K562 (cell line): ENCODE data around the gene AGXT. TPM values are rescaled to one million over a fixed set of nuclear protein-coding genes. Genes with fewer than 3 reads are reported as not detected.

Source experiments
- ATAC-seq: fragments of 200-7000 bp; cut with Tn5 transposase; 3 replicates; pipeline ENCODE4 v1.9.1; 2020; ENCODE audit warnings: moderate library complexity
- BruUV-seq: library from RNA; stranded (reverse); fragments of 400-500 nt; replicated peaks from 2 replicates; lab custom pipeline; 2021; lab: Mats Ljungman, UMichigan
- CTCF ChIA-PET: fragments of 300-600 bp; formaldehyde crosslinking; extraction: SDS; loops from one replicate; lab custom pipeline; 2021; ENCODE audit warnings: low intra/inter-chr PET ratio; lab: Yijun Ruan, JAX
- POLR2A ChIA-PET: fragments of 300-600, 350-650 bp; sonication (Branson Sonifier 250); formaldehyde crosslinking; extraction: SDS; loops from one replicate; lab custom pipeline; 2021; ENCODE audit warnings: antibody characterized with exemption, inconsistent platforms; lab: Yijun Ruan, JAX
- DNase-seq, 4 experiments: peaks; one replicate each; pipeline versions ENCODE4 v3.0.0 to v3.0.0-alpha.2; 2011 to 2018; ENCODE audit warnings: low spot score in 3 of 4, mixed read lengths in 3 of 4; ENCODE audit errors: extremely low read depth in 1 of 4
- FAIRE-seq: peaks from 2 replicates; lab custom pipeline; 2011; peaks lifted over from hg19 to GRCh38; lab: Jason Lieb, UNC
- H2AFZ ChIP-seq: 2 replicates; pipeline ENCODE4 v1.6.0; 2011; ENCODE audit warnings: low read depth, low read length, control low read depth, inconsistent platforms
- H3K27ac ChIP-seq: fragments of 200-600 bp; 3 replicates; pipeline ENCODE4 v1.8.0; 2011; ENCODE audit warnings: low read depth, mild to moderate bottlenecking, control low read depth, inconsistent platforms, low read length, moderate library complexity, mixed read lengths; ENCODE audit errors: extremely low read depth
- H3K27me3 ChIP-seq, 2 experiments: fragments of 300-600 bp in 1 of 2; 2 replicates in 1 of 2; 3 replicates in 1 of 2; pipeline versions ENCODE4 v1.6.0 to v1.8.0; 2011; ENCODE audit warnings: inconsistent platforms in 2 of 2, low read length in 2 of 2, mild to moderate bottlenecking in 1 of 2, mixed read lengths in 1 of 2, moderate library complexity in 1 of 2; ENCODE audit not compliant: control insufficient read depth in 2 of 2, insufficient read depth in 2 of 2
- H3K36me3 ChIP-seq: fragments of 300-600 bp; 3 replicates; pipeline ENCODE4 v1.8.0; 2011; ENCODE audit warnings: mild to moderate bottlenecking, low read length, inconsistent platforms; ENCODE audit not compliant: control insufficient read depth, insufficient read depth
- H3K4me1 ChIP-seq, 2 experiments: fragments of 200-600 bp in 1 of 2; replicated peaks in 1 of 2; 2 replicates in 1 of 2; 3 replicates in 1 of 2; pipeline versions ENCODE4 v1.5.1 to v1.8.0; 2011; ENCODE audit warnings: inconsistent platforms in 2 of 2, low read length in 2 of 2, mild to moderate bottlenecking in 1 of 2, mixed read lengths in 1 of 2, moderate library complexity in 1 of 2; ENCODE audit not compliant: control insufficient read depth in 2 of 2, insufficient read depth in 2 of 2
- H3K4me2 ChIP-seq: 2 replicates; pipeline ENCODE4 v1.6.1; 2011; ENCODE audit warnings: low read length, control low read depth, inconsistent platforms, mixed read lengths; ENCODE audit not compliant: insufficient read depth
- H3K4me3 ChIP-seq: fragments of 200-600 bp; sonication (generic), shearing (Covaris generic); 2 replicates; pipeline ENCODE4 v1.5.1; 2016; ENCODE audit warnings: control low read depth, inconsistent platforms
- H3K79me2 ChIP-seq: fragments of 200-600 bp; 3 replicates; pipeline ENCODE4 v1.8.0; 2011; ENCODE audit warnings: low read length, inconsistent platforms; ENCODE audit not compliant: control insufficient read depth, insufficient read depth
- H3K9ac ChIP-seq, 2 experiments: 2 replicates each; pipeline versions ENCODE4 v1.6.0 to v1.6.1; 2011; ENCODE audit warnings: low read depth in 2 of 2, low read length in 2 of 2, control low read depth in 1 of 2, inconsistent platforms in 1 of 2, mild to moderate bottlenecking in 1 of 2, mixed read lengths in 1 of 2; ENCODE audit not compliant: insufficient read depth in 1 of 2
- H3K9me1 ChIP-seq: one replicate; pipeline ENCODE4 v1.6.0; 2011; ENCODE audit warnings: inconsistent platforms, mild to moderate bottlenecking, low read length, moderate library complexity; ENCODE audit not compliant: control insufficient read depth, insufficient read depth
- H3K9me3 ChIP-seq: replicated peaks from 2 replicates; pipeline ENCODE4 v1.5.1; 2011; ENCODE audit warnings: low read depth, low read length, inconsistent platforms; ENCODE audit not compliant: control insufficient read depth, insufficient read depth
- H4K20me1 ChIP-seq: replicated peaks from 2 replicates; pipeline ENCODE4 v1.6.1; 2011; ENCODE audit warnings: low read length, inconsistent platforms, mixed read lengths; ENCODE audit not compliant: control insufficient read depth, insufficient read depth
- MYBL2 ChIP-seq, 2 experiments: fragments of 450-650 bp in 1 of 2; sonication (generic) in 1 of 2; formaldehyde crosslinking in 1 of 2; IDR thresholded peaks; 2 replicates each; pipeline versions ENCODE4 v1.6.1 to v1.8.1; 2017 to 2022; ENCODE audit warnings: borderline replicate concordance in 1 of 2, inconsistent platforms in 1 of 2, low read depth in 1 of 2, mild to moderate bottlenecking in 1 of 2, missing genetic modification reagents in 1 of 2, moderate library complexity in 1 of 2
- MYNN ChIP-seq, 2 experiments: sonication (generic); formaldehyde crosslinking in 1 of 2; IDR thresholded peaks; 2 replicates each; pipeline versions ENCODE4 v1.5.0 to v1.6.1; 2016 to 2020; ENCODE audit warnings: antibody characterized with exemption in 1 of 2, missing genetic modification reagents in 1 of 2
- NONO ChIP-seq, 2 experiments: fragments of 200-400 bp in 1 of 2; fragments of 450-650 bp in 1 of 2; formaldehyde crosslinking in 1 of 2; IDR thresholded peaks; 2 replicates each; pipeline ENCODE4 v1.6.1; 2017; ENCODE audit warnings: low read depth in 2 of 2, mild to moderate bottlenecking in 2 of 2, moderate library complexity in 2 of 2, low read length in 1 of 2
- POLR2AphosphoS5 ChIP-seq: IDR thresholded peaks from 2 replicates; pipeline ENCODE4 v1.6.1; 2011; ENCODE audit warnings: mild to moderate bottlenecking, low read depth, low read length, moderate library complexity; ENCODE audit not compliant: control insufficient read depth, insufficient read depth
- RCOR1 ChIP-seq, 2 experiments: IDR thresholded peaks; 2 replicates each; pipeline ENCODE4 v1.6.1; 2012; ENCODE audit warnings: low read depth in 2 of 2, low read length in 2 of 2, borderline replicate concordance in 1 of 2, improper control_type of control experiment in 1 of 2
- ZNF274 ChIP-seq: IDR thresholded peaks from 2 replicates; pipeline ENCODE4 v1.6.1; 2011; ENCODE audit warnings: low read depth, mild to moderate bottlenecking, low read length, moderate library complexity, borderline replicate concordance
- ZNF57 ChIP-seq: fragments of 450-650 bp; formaldehyde crosslinking; IDR thresholded peaks from 2 replicates; pipeline ENCODE4 v1.4.0; 2020; ENCODE audit warnings: mild to moderate bottlenecking, moderate library complexity
- WGBS: fragments of 100-300 bp; shearing (Covaris generic); methylation state at CpG from one replicate; pipeline ENCODE4 v1.1.6; 2016; ENCODE audit warnings: low coverage, mixed read lengths; ENCODE audit not compliant: insufficient coverage; ENCODE audit errors: missing lambda C conversion rate; 5-methylcytosine and 5-hydroxymethylcytosine counted together
- in situ Hi-C: fragments of 300-500 bp; cut with MboI; formaldehyde crosslinking; loops from 4 replicates; pipeline ENCODE4 v1.15.0; 2018; ENCODE audit warnings: inconsistent platforms, mixed read lengths
- intact Hi-C: fragments of 100-400 bp; cut with micrococcal nuclease; formaldehyde crosslinking; loops from 2 replicates; pipeline ENCODE4 v1.14.2; 2022
- polyA plus RNA-seq, 8 experiments: library from polyadenylated mRNA; depleted of rRNA in 4 of 8; stranded (reverse) in 5 of 8; unstranded in 3 of 8; fragments of >200 nt; fragmentation: Nextera tagmentation in 2 of 8; fragmentation: Illumina TruSeq in 1 of 8; extraction: Ambion mirVana in 2 of 8; extraction: Trizol in 1 of 8; gene quantifications; 2 replicates each; pipeline versions ENCODE4 v1.2.1 to v1.2.3, GENCODE V29; 2011 to 2014; ENCODE audit warnings: inconsistent platforms in 1 of 8, missing spikeins in 1 of 8
- total RNA-seq, 7 experiments: library from RNA; depleted of rRNA in 6 of 7; stranded (reverse); fragments of >200 nt in 6 of 7; fragmentation: Illumina TruSeq in 2 of 7; extraction: Trizol in 2 of 7; gene quantifications; 2 replicates each; pipeline versions ENCODE4 v1.2.1 to v1.2.3, GENCODE V29; 2011 to 2021; ENCODE audit warnings: low replicate concordance in 1 of 7
- TF ChIP-seq, protein P1 (sequence below), 2 experiments: fragments of 450-650 bp in 1 of 2; IDR thresholded peaks; 2 replicates each; pipeline ENCODE4 v1.6.1; 2011 to 2017; ENCODE audit warnings: low read depth in 2 of 2, antibody characterized with exemption in 1 of 2, borderline replicate concordance in 1 of 2, low read length in 1 of 2, mild to moderate bottlenecking in 1 of 2, mixed read lengths in 1 of 2; ENCODE audit not compliant: control insufficient read depth in 1 of 2

Gene AGXT
- total and polyA plus RNA-seq, 9 of the 15 experiments (the other 6 are each of a cell fraction or from before 2014, with no cell fraction given): 0.18 TPM; not detected in 8

DNA sequence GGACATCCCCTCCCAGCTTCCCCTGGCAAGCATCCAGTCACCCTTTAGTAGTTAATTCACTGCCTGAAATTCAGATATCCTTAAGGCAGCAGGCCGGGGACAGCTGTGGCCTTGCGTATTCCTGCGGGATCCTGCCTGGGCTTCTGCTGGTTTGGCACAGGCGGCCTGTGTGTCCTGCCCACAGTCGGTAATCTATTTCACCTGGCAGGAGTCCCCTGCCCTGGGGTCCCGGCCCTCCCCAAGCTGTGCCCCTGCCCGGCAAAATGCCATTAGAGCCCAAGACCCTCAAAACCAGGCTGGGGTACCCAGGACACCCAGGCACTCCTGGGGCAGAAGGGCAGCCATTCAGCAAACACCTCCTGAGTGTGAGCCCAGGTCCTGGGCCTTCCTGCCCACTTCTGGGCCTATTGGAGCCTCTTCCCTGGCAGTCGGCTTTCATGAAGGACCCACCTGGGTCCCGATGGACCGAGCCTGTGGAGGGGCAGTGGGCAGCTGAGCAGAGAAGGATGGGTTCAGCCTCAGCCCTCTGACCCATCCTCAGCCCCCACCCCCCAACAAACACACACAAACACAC lies 49.1 kb downstream of the AGXT start (continued):
- no peak for TF ChIP-seq ZNF274

DNA sequence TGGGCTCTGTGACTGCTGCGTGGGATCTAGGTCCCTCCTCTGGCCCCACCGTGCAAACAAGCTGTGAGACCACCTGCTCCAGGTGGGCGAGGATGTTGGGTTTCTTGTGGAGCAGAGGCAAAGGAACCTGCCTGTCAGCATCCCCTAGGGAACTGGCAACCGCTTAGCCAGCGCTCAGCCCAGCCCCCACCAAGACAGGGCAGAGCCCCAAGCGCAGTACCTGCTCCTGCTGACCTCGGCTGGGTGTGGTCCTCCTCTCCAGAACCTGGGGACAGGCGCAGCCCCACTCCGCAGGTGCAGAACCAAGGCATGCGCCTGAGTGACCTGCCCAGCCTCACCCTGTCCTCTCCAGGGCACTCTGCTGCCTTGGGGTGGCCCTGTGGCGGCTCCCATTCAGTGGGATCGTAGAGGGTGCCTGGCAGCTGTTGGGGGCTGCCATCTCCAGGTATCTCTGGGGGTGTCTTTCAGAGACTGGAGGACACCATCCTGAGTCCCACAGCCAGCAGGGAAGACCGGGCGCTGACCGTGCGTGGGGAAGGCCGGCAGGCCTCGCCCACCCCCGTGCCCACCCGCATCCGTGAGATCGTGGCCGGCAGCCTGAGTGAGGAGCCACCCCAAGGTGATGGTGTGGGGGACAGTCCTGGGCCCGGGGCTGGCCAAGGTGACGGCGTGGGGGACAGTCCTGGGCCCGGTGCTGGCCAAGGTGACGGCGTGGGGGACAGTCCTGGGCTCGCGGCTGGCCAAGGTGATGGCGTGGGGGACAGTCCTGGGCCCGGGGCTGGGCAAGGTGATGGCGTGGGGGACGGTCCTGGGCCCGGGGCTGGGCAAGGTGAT lies 49.9 kb downstream of the AGXT start:
- no peak for FAIRE-seq
- Histone ChIP-seq H3K79me2 (no peaks in the 10 kb centered on the region), H3K36me3 (no peaks in the 10 kb centered on the region), H3K4me1 (peaks cover 0 to 31% of the 10 kb centered on the region in 2 experiments; a peak in 2 of 5 replicates), H4K20me1 (peaks cover 6% of the 10 kb centered on the region), H3K9me3 (no peaks in the 10 kb centered on the region), H3K9me1 (no peaks in the 10 kb centered on the region), H3K4me2 (no peak overlapping the region), H3K27me3 (peaks cover 0 to 26% of the 10 kb centered on the region in 2 experiments; a peak in 2 of 5 replicates), H3K27ac (no peak overlapping the region), H3K9ac (no peak overlapping the region), H2AFZ (no peak overlapping the region), H3K4me3 (no peak overlapping the region)
- CTCF ChIA-PET: no interaction called here
- WGBS: 0% methylated on average over 15 of the region's 36 CpGs
- intact Hi-C loops: loop anchor here (10.0 kb wide), 1 partner anchor 156 kb away; no protein-coding TSS in a partner anchor
- no peak for ATAC-seq
- no peak for DNase-seq
- BruUV-seq: no TSS peak
- in situ Hi-C loops: no loop called here
- TF ChIP-seq, protein P1, sequence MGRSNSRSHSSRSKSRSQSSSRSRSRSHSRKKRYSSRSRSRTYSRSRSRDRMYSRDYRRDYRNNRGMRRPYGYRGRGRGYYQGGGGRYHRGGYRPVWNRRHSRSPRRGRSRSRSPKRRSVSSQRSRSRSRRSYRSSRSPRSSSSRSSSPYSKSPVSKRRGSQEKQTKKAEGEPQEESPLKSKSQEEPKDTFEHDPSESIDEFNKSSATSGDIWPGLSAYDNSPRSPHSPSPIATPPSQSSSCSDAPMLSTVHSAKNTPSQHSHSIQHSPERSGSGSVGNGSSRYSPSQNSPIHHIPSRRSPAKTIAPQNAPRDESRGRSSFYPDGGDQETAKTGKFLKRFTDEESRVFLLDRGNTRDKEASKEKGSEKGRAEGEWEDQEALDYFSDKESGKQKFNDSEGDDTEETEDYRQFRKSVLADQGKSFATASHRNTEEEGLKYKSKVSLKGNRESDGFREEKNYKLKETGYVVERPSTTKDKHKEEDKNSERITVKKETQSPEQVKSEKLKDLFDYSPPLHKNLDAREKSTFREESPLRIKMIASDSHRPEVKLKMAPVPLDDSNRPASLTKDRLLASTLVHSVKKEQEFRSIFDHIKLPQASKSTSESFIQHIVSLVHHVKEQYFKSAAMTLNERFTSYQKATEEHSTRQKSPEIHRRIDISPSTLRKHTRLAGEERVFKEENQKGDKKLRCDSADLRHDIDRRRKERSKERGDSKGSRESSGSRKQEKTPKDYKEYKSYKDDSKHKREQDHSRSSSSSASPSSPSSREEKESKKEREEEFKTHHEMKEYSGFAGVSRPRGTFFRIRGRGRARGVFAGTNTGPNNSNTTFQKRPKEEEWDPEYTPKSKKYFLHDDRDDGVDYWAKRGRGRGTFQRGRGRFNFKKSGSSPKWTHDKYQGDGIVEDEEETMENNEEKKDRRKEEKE (IDR thresholded peaks at IDR 0.05; ENCODE audit: borderline replicate concordance in 1 of 2, control insufficient read depth in 1 of 2, low read depth in 2 of 2, low read length in 1 of 2): no peak
- TF ChIP-seq MYBL2 (IDR thresholded peaks at IDR 0.05; ENCODE audit: low read depth) (no peak), MYBL2 (CRISPR knock-in tag; IDR thresholded peaks at IDR 0.05; ENCODE audit: borderline replicate concordance) (no peak), RCOR1 (IDR thresholded peaks at IDR 0.05; ENCODE audit: borderline replicate concordance in 1 of 2, low read depth in 2 of 2, low read length in 2 of 2) (no peak), MYNN (IDR thresholded peaks at IDR 0.05) (no peak), MYNN (CRISPR knock-in tag; IDR thresholded peaks at IDR 0.05) (no peak), POLR2AphosphoS5 (no peak), NONO (IDR thresholded peaks at IDR 0.05; ENCODE audit: low read depth in 2 of 2, low read length in 1 of 2) (no peak), ZNF57 (no peak)
- TF ChIP-seq, all 486 proteins: peak for 0
- POLR2A ChIA-PET: no interaction called here
